Hypothalamus (tissue), 51 donors: ENCODE results near the gene SMARCA1.

ENCODE experiments used
- DNase-seq, 51 donors: peaks; one replicate each; lab custom pipeline; 2025; lab: John Stamatoyannopoulos, UW

The SMARCA1 gene

GRCh38 chrX:129534816-129535578, 11.7 kb upstream of the SMARCA1 start:
- no peak for DNase-seq

- DNase-seq: no peak
These were observed 7.8 kb upstream of the SMARCA1 start for GRCh38 chrX:129531132-129531531.

GRCh38 chrX:129530410-129530809, 7.1 kb upstream of the SMARCA1 start:
- DNase-seq: no peak

- peak in 1 of 51 donors; percentile 0 for DNase-seq
These were observed 6.5 kb upstream of the SMARCA1 start for GRCh38 chrX:129529685-129530281.

- no peak for DNase-seq
These were observed 2.6 kb upstream of the SMARCA1 start for GRCh38 chrX:129525896-129526295.

GRCh38 chrX:129525162-129525561, 1.9 kb upstream of the SMARCA1 start:
- no peak for DNase-seq

- no peak for DNase-seq
These were observed 1.1 kb upstream of the SMARCA1 start for GRCh38 chrX:129524250-129524850.

GRCh38 chrX:129522184-129523078, 859 bp downstream of the SMARCA1 start:
- DNase-seq: peak in 46 of 51 donors; percentile 0 to 64 (median 18)

- no peak for DNase-seq
These were observed 3.1 kb downstream of the SMARCA1 start for GRCh38 chrX:129520151-129520550.

GRCh38 chrX:129516402-129516801, 6.9 kb downstream of the SMARCA1 start:
- no peak for DNase-seq

- DNase-seq: no peak
These were observed 10.9 kb downstream of the SMARCA1 start for GRCh38 chrX:129512409-129512808.

GRCh38 chrX:129511689-129512088, 11.6 kb downstream of the SMARCA1 start:
- DNase-seq: no peak

GRCh38 chrX:129510331-129510730, 13.0 kb downstream of the SMARCA1 start:
- DNase-seq: no peak

GRCh38 chrX:129497146-129497843, 26.0 kb downstream of the SMARCA1 start:
- DNase-seq: no peak

- DNase-seq: no peak
These were observed 26.7 kb downstream of the SMARCA1 start for GRCh38 chrX:129496625-129497024.

- DNase-seq: no peak
These were observed 27.4 kb downstream of the SMARCA1 start for GRCh38 chrX:129495900-129496299.

GRCh38 chrX:129494887-129495286, 28.4 kb downstream of the SMARCA1 start:
- no peak for DNase-seq

- no peak for DNase-seq
These were observed 29.6 kb downstream of the SMARCA1 start for GRCh38 chrX:129493643-129494042.

GRCh38 chrX:129490330-129490729, 33.0 kb downstream of the SMARCA1 start:
- no peak for DNase-seq

GRCh38 chrX:129488359-129488758, 34.9 kb downstream of the SMARCA1 start:
- no peak for DNase-seq
